Fibroblast of mammary gland (primary cell): ENCODE results near the gene SDC4.
A peak's percentile ranks its signal among the peaks of the same experiment; 100 is the strongest.

Experiments
- DNase-seq: peaks from one replicate; pipeline ENCODE4 v3.0.0-alpha.2; 2010; ENCODE audit warnings: low read depth
- H3K4me3 ChIP-seq: 2 replicates; pipeline ENCODE4 v1.5.1; 2011; ENCODE audit warnings: low read depth, mild to moderate bottlenecking, low read length, moderate library complexity; ENCODE audit not compliant: control insufficient read depth
- TF ChIP-seq, protein P1 (sequence below): conservative IDR thresholded peaks from 2 replicates; pipeline ENCODE4 v1.5.1; 2011; ENCODE audit warnings: low read depth, low read length, inconsistent platforms; ENCODE audit not compliant: control insufficient read depth, insufficient read depth

The SDC4 gene

DNA sequence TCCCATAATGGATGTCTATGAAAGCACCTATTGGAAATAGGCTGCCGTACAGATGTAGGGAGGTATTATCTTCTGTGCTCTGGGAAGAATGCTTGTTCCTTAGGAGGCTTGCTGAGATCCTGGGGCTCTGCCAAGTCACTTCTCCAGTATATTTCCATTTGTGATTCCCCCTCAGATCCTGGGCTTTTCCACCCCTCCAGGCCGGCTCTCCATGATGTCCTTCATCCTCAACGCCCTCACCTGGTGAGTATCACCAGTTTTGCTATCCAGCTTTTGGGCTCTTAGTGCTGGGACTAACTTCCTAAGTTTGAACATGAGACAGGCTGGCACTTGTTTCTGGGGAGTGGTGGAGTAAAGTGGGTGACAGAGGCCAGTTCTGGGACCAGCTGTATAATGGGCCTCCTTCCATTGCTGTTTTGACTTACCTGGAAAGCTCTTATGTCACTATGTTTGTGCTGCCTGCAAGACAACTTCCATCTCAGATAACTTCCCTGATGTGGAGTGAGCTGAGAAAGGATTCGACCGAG lies 17.3 kb upstream of the SDC4 start:
- no peak for DNase-seq
- H3K4me3 ChIP-seq, result no peak overlapping the region
- TF ChIP-seq, protein P1, sequence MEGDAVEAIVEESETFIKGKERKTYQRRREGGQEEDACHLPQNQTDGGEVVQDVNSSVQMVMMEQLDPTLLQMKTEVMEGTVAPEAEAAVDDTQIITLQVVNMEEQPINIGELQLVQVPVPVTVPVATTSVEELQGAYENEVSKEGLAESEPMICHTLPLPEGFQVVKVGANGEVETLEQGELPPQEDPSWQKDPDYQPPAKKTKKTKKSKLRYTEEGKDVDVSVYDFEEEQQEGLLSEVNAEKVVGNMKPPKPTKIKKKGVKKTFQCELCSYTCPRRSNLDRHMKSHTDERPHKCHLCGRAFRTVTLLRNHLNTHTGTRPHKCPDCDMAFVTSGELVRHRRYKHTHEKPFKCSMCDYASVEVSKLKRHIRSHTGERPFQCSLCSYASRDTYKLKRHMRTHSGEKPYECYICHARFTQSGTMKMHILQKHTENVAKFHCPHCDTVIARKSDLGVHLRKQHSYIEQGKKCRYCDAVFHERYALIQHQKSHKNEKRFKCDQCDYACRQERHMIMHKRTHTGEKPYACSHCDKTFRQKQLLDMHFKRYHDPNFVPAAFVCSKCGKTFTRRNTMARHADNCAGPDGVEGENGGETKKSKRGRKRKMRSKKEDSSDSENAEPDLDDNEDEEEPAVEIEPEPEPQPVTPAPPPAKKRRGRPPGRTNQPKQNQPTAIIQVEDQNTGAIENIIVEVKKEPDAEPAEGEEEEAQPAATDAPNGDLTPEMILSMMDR, result no peak

DNA sequence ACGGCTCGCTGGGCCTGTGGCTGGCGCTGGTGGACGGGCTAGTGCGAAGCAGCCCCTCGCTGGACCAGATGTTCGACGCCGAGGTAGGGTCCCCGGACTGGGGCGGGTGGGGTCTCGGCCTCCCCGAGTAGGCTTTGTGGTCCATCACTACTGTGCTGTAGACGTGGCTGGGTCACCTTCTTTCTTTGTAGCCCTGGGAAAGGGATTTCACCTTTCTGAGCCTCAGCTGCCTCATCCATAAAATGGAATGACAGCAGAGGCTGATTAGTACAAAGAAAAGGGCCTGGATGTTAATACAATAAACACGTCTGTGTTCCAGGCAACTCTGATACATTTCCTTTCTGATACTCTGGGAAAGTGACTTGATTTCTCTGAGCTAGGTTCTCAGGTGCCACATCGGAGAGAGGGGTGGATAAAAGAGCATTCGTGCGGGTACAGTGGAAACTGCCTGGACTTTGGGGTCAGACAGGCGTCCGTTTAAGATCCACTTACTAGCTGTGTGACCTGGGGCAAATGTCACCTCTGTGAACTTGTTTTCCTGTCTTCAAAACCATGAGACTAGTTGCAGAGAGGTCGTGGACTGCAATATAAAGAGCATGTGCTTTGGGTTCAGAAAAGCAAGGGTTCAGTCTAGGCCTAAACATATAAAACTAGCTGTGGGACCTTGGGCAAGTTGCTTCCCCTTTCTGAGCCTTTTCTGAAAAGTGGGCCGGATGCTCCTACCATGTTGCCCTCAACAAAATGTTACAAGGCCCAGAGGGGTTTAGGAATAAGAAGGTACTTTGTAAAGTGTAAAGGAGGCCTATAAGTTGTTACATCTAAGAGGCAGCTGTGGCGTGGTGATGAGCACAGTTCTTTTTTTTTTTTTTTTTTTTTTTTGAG lies 15.6 kb upstream of the SDC4 start:
- H3K4me3 ChIP-seq, result peak overlapping the region; percentile 86
- DNase-seq, result no peak
- TF ChIP-seq, protein P1, result no peak

DNA sequence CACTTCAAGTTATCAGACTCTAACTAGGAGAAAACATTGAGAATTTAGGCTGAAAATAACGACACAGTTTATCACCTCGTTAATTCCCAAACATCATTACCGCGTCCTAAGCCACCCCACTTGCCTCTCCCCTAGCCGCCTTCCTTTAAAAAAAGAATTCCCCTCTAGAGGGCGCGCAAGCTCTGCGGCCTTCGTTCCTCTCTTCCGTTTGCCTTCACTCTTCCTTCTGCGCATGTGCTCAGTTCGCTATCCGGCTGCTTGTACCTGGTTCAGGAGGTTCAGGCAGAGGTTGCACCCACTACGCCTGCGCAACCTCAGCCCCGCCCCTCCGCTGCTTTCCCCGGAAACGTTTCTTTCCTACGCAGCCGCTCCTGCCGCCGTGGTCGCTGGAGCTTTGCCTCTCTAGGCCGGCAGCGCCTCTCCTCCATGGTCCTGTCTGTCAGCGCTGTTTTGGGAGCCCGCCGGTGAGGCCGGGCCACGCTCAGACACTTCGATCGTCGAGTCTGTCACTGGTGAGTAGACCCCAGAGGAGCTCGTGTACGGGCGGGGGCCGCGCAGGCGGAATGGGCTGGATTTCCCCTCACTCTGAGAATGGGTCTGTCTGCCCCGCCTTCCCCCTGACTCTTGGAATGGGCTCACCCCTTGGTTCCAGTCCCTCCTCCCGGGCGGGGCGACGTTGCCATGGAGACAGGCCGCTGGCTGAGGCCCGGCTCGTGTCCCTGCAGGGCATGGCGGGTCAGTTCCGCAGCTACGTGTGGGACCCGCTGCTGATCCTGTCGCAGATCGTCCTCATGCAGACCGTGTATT lies 14.8 kb upstream of the SDC4 start, which contains the start of gene SYS1:
TSS of gene SYS1 (plus strand) at position 353 of the 807 bp plus-strand sequence. CDS start at position 729, 376 bp downstream.
- DNase-seq, result peak; percentile 97
- peak within 1 kb of the TSS; percentile 86 for H3K4me3 ChIP-seq
- TF ChIP-seq, protein P1, result peak; percentile 81

DNA sequence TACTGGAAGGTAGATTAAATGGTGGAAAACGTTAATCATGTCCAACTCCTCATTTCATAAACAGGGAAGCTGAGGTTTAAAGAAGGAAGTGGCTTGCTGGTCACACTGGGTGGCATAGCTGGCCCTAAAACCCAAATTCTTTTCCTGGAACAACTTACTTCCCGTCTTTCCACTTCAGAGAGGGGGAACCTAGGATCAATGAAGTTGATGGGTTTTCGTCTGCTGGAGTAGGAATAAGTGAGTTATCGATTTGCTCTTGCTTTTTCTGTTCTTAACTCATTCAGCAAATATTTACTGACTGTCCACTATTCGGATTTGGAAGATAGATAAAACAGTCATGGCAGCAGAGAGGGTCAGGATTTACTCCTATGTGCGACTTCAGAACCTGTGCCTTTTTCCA lies 13.6 kb upstream of the SDC4 start:
- TF ChIP-seq, protein P1, result no peak
- no peak overlapping the region for H3K4me3 ChIP-seq
- DNase-seq, result no peak

DNA sequence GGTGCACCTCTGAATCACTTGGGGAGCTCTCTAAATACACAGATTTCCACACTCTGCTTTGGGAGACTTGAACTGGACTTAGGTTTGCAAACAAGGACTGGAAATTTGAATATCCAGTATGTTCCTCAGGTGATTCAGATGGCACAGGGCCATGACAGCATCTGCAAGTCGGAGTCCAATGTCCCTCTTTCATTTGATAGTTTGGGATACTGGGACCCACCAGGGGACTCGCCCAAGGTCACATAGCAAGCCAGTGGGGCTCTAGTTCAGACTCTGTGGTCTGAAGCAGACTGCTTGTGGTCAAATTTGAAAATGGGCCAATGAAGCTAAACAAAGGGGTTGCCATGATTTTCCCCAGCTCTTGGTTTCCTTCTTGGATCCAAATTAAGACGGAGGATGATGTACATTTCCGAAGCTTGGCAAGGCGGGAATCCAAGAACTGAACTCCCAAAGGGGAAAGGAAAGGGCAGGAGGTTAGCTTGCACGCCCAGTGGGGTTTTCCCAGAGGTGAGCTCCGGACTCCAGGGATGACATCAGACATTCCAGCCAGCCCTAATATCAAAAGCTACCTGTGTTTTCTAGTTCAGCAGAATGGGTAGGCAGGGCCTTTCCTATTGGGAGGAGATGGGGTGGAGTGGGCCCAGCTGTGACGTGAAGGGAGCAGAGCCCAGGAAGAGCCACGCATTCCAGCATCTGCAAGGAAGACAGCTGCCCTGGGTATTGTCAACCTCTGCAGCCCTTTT lies 11.4 kb upstream of the SDC4 start:
- H3K4me3 ChIP-seq, result no peak overlapping the region
- TF ChIP-seq, protein P1, result no peak
- peak; percentile 72 for DNase-seq

DNA sequence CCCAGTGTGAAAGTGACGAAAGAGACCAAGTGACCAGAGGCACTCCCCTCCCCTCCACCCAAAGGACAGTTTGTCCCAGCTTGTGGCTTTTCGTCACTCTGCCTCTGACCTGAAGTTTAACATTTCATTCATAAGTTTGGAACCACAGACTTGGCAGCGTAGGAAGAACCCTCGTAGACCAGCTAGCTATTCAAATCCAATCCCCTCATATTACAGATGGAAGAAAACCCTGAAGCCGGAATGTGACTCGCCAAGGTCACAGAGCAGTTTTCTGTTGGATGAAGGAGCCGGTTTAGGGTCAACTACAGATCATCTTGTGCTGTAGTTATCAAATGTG lies 10.8 kb upstream of the SDC4 start:
- TF ChIP-seq, protein P1, result no peak
- no peak overlapping the region for H3K4me3 ChIP-seq
- DNase-seq, result peak; percentile 81
